Measurements from ENCODE around the gene OR8H3. TPM values are rescaled to one million over a fixed set of nuclear protein-coding genes. Genes with fewer than 3 reads are reported as not detected.
"Not testable (repeated sequence)": the region's sequence is repeated elsewhere in the genome, so short reads cannot be mapped to it uniquely, and the experiment has no call there.

Gene OR8H3, protein sequence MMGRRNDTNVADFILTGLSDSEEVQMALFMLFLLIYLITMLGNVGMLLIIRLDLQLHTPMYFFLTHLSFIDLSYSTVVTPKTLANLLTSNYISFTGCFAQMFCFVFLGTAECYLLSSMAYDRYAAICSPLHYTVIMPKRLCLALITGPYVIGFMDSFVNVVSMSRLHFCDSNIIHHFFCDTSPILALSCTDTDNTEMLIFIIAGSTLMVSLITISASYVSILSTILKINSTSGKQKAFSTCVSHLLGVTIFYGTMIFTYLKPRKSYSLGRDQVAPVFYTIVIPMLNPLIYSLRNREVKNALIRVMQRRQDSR
- not detected in 2 replicates for total RNA-seq (2014; rRNA removed; shearing (Covaris generic))

- DNase-seq (ENCODE audit: low spot score) = no peak
These were observed at the start of gene OR8H3 for GRCh38 chr11:56122073-56122472. TSS of gene OR8H3 (plus strand) at chr11:56122373. CDS start at chr11:56122373, 0 bp downstream.

- no peak for DNase-seq (ENCODE audit: low spot score)
These were observed 32.5 kb upstream of the OR8H3 start for GRCh38 chr11:56089697-56090096.

GRCh38 chr11:56093008-56093407, 29.2 kb upstream of the OR8H3 start, which contains the start of gene OR8I2:
TSS of gene OR8I2 (plus strand) at chr11:56093308. CDS start at chr11:56093308, 0 bp downstream.
- DNase-seq (ENCODE audit: low spot score) = no peak

DNA sequence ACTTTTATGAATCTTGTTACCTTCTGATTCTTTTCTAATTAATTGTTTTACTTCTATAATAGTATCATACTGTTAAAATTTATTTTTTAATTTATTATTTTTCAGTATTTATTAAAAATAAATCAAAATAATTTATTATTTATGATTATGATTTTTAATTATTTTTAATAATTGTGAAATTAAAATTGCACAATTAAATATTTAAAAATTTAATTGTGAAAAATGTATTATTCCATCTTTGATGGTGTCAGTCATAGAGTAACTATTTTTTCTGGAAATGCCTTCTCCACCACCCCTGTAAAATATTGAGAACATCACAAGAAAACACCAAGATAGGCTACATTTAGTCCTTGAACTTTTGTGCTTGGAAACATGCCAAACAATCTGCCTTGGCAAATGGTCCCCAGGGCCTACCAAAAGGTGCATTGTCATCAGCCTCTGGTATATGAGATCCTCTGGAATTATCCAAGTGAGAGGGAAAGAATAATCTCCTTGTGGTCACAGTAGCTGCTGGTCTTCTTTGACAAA, 18.9 kb upstream of the OR8H3 start, which contains the start of gene OR8H2:
TSS of gene OR8H2 (plus strand) at position 478 of the 528 bp plus-strand sequence. CDS start 1,356 bp downstream, outside the sequence.
- no peak for DNase-seq (ENCODE audit: low spot score)

- no peak for DNase-seq (ENCODE audit: low spot score)
These were observed 18.0 kb downstream of the OR8H3 start, which contains the start of gene OR8J3 for GRCh38 chr11:56140151-56140661. TSS of gene OR8J3 (minus strand) at chr11:56140201. CDS start at chr11:56137718, 2,483 bp downstream.

DNA sequence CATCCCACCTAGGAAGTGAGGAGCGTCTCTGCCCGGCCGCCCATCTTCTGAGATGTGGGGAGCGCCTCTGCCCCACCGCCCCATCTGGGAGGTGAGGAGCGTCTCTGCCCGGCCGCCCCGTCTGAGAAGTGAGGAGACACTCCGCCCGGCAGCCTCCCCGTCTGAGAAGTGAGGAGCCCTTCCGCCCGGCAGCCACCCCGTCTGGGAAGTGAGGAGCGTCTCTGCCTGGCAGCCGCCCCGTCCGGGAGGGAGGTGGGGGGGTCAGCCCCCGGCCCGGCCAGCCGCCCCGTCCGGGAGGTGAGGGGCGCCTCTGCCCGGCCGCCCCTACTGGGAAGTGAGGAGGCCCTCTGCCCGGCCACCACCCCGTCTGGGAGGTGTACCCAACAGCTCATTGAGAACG, 21.5 kb downstream of the OR8H3 start:
- not testable (repeated sequence) for DNase-seq (ENCODE audit: low spot score)

DNA sequence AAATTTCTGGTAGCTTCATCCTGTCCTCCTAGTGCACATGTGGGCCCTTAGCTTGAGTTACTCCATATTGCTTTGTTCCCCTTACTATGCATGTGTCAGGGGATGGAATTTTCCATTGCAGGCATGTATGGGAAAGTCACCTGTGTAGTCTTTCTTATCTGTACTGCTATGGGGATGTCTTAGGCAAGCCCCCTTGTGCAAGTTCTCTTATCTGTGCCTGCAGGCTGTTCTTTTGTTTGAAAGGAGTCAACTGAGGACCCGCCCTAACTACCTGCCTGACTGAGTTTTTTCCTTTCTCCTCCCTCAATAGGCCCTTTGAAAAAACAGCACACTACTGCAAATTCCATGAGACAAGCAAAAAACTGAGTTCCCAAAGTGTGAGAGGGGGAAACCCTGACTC, 29.2 kb downstream of the OR8H3 start:
- no peak for DNase-seq (ENCODE audit: low spot score)

- DNase-seq (ENCODE audit: low spot score) = no peak
These were observed 30.2 kb downstream of the OR8H3 start for GRCh38 chr11:56152333-56152732.

GRCh38 chr11:56160217-56160616, 38.0 kb downstream of the OR8H3 start, which contains the start of gene OR8K5:
TSS of gene OR8K5 (minus strand) at chr11:56160317. CDS start at chr11:56160317, 0 bp downstream.
- no peak for DNase-seq (ENCODE audit: low spot score)

- DNase-seq (ENCODE audit: low spot score) = no peak
These were observed 41.6 kb downstream of the OR8H3 start for GRCh38 chr11:56163804-56164203.

DNA sequence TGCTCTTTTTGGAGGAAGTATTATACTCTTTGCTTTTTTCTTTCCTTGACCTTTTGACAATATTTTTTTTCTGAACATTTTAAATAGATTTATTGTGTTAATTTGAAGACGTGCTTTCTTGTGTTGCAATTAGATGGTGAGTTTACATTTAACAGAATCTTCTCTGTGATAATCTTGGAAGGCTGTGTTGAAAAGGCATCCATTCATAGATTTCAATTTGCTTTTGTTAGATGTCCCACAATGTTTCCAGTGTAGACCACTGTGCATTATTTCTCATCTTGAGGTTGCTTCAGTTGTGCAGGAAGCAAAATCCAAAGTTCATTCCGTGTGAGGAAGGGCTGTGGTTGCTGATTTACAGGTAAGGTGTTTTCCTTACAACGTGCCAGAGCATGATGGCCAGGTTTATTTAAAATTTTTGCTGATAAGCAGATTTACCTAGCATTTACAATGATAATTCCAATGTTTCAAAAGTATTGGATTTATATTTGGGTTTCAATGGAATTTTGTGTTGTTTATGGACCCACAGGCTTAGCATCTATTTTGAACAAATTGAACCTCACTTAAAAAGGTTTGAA, 50.2 kb downstream of the OR8H3 start:
- no peak for DNase-seq (ENCODE audit: low spot score)

Other genes starting within 250 kb of the OR8H3 start
- not detected in 2 replicates for gene TRIM51, start 239.1 kb upstream of the OR8H3 start, total RNA-seq (2014; rRNA removed; shearing (Covaris generic))
- not detected in 2 replicates for gene OR5W2, start 207.8 kb upstream of the OR8H3 start, total RNA-seq (2014; rRNA removed; shearing (Covaris generic))
- gene OR5I1, start 186.0 kb upstream of the OR8H3 start, total RNA-seq (2014; rRNA removed; shearing (Covaris generic)) = not detected in 2 replicates
- gene OR10AG1, start 152.4 kb upstream of the OR8H3 start, total RNA-seq (2014; rRNA removed; shearing (Covaris generic)) = not detected in 2 replicates
- gene OR5F1, start 127.7 kb upstream of the OR8H3 start, total RNA-seq (2014; rRNA removed; shearing (Covaris generic)) = not detected in 2 replicates
- gene OR5AS1, start 94.7 kb upstream of the OR8H3 start, total RNA-seq (2014; rRNA removed; shearing (Covaris generic)) = not detected in 2 replicates
- gene OR8I2, start 29.1 kb upstream of the OR8H3 start, total RNA-seq (2014; rRNA removed; shearing (Covaris generic)) = not detected in 2 replicates
- not detected in 2 replicates for gene OR8H2, start 18.7 kb upstream of the OR8H3 start, total RNA-seq (2014; rRNA removed; shearing (Covaris generic))
- gene OR8J3, start 17.8 kb downstream of the OR8H3 start, total RNA-seq (2014; rRNA removed; shearing (Covaris generic)) = not detected in 2 replicates
- not detected in 2 replicates for gene OR8K5, start 37.9 kb downstream of the OR8H3 start, total RNA-seq (2014; rRNA removed; shearing (Covaris generic))
- gene OR5J2, start 54.2 kb downstream of the OR8H3 start, total RNA-seq (2014; rRNA removed; shearing (Covaris generic)) = not detected in 2 replicates
- gene OR5T2, start 111.9 kb downstream of the OR8H3 start, total RNA-seq (2014; rRNA removed; shearing (Covaris generic)) = not detected in 2 replicates
- gene OR5T3, start 129.9 kb downstream of the OR8H3 start, total RNA-seq (2014; rRNA removed; shearing (Covaris generic)) = not detected in 2 replicates
- gene OR5T1, start 151.8 kb downstream of the OR8H3 start, total RNA-seq (2014; rRNA removed; shearing (Covaris generic)) = not detected in 2 replicates
- not detected in 2 replicates for gene OR8H1, start 169.9 kb downstream of the OR8H3 start, total RNA-seq (2014; rRNA removed; shearing (Covaris generic))
- not detected in 2 replicates for gene OR8K3, start 192.8 kb downstream of the OR8H3 start, total RNA-seq (2014; rRNA removed; shearing (Covaris generic))
- gene OR8K1, start 223.7 kb downstream of the OR8H3 start, total RNA-seq (2014; rRNA removed; shearing (Covaris generic)) = not detected in 2 replicates
- gene OR8J1, start 231.9 kb downstream of the OR8H3 start, total RNA-seq (2014; rRNA removed; shearing (Covaris generic)) = not detected in 2 replicates

All from A172 (cell line).